ENCODE data around the gene SERPINA3. TPM values are rescaled to one million over a fixed set of nuclear protein-coding genes. Genes with fewer than 3 reads are reported as not detected.

Gene SERPINA3
- total RNA-seq, 1 experiment from 2014 or later: 0.17 TPM

DNA sequence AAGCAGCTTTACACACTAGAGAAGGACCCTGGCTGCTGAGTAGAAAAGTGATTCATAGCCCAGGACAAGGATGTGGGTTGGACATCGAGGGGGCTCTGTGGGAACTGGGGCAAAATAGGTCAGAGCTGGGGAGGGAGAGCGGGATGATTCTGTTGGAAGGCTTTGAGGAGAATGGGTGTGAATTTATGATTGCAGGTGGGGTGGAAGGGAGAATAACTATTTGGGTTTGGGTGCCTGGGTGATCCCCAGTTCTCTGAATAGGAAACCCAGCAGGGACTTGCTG, 13.1 kb downstream of the SERPINA3 start:
- intact Hi-C loops (cut with micrococcal nuclease; ENCODE audit: unreplicated experiment): no loop called here
- H3K27ac ChIP-seq (ENCODE audit: low read depth, low read length, poor library complexity, severe bottlenecking): no peak overlapping the region
- no peak overlapping the region for H3K4me3 ChIP-seq (ENCODE audit: low read depth, low read length, poor library complexity, severe bottlenecking)
- H3K4me1 ChIP-seq (ENCODE audit: insufficient read depth, low read length, poor library complexity, severe bottlenecking): no peaks in the 10 kb centered on the region
- no TSS peak for BruUV-seq (replicated peaks)
- no peaks in the 10 kb centered on the region for H3K27me3 ChIP-seq (replicated peaks; ENCODE audit: insufficient read depth, low read depth, low read length, poor library complexity)
- ChIA-PET CTCF (no interaction called here), POLR2A (ENCODE audit: low non-redundant PET) (no interaction called here)
- DNase-seq (ENCODE audit: low spot score): no peak
- no peak for TF ChIP-seq CTCF (conservative IDR thresholded peaks at IDR 0.05; ENCODE audit: low read depth, low read length)
- no peak for TF ChIP-seq EZH2 (IDR thresholded peaks at IDR 0.05; ENCODE audit: borderline replicate concordance, low read depth, low read length, poor library complexity, severe bottlenecking)
- H3K36me3 ChIP-seq (ENCODE audit: insufficient read depth, low read length, poor library complexity, severe bottlenecking): no peaks in the 10 kb centered on the region
- H3K9me3 ChIP-seq (ENCODE audit: low read depth, low read length, poor library complexity, severe bottlenecking): no peaks in the 10 kb centered on the region

- no peak for DNase-seq (ENCODE audit: low spot score)
- H3K36me3 ChIP-seq (ENCODE audit: insufficient read depth, low read length, poor library complexity, severe bottlenecking): no peaks in the 10 kb centered on the region
- no peak overlapping the region for H3K4me3 ChIP-seq (ENCODE audit: low read depth, low read length, poor library complexity, severe bottlenecking)
- TF ChIP-seq CTCF (conservative IDR thresholded peaks at IDR 0.05; ENCODE audit: low read depth, low read length) (no peak), EZH2 (IDR thresholded peaks at IDR 0.05; ENCODE audit: borderline replicate concordance, low read depth, low read length, poor library complexity, severe bottlenecking) (no peak)
- no peaks in the 10 kb centered on the region for H3K27me3 ChIP-seq (replicated peaks; ENCODE audit: insufficient read depth, low read depth, low read length, poor library complexity)
- H3K27ac ChIP-seq (ENCODE audit: low read depth, low read length, poor library complexity, severe bottlenecking): no peak overlapping the region
- ChIA-PET POLR2A (ENCODE audit: low non-redundant PET) (no interaction called here), CTCF (no interaction called here)
- no TSS peak for BruUV-seq (replicated peaks)
- H3K9me3 ChIP-seq (ENCODE audit: low read depth, low read length, poor library complexity, severe bottlenecking): no peaks in the 10 kb centered on the region
- intact Hi-C loops (cut with micrococcal nuclease; ENCODE audit: unreplicated experiment): no loop called here
- H3K4me1 ChIP-seq (ENCODE audit: insufficient read depth, low read length, poor library complexity, severe bottlenecking): no peaks in the 10 kb centered on the region
Observed at GRCh38 chr14:94628578-94628977, 16.4 kb downstream of the SERPINA3 start.

DNA sequence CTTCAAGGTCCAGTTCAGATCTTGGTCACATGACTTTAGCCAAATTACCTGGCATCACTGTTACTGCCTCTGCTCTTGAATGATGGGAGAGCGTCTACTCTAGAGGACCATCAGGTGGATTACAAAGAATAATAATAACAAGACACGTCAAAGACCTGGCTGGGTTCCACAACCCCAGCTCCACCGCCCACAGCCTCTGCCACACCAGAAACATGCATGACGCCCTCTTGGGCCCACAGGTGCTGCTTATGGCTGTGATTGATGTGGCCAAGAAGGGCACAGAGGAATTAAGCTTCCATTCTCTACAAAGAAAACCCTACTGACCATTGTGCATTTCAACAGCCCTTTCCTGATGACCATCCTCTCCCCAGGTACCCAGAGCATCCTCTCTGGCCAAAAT, 18.2 kb downstream of the SERPINA3 start:
- no TSS peak for BruUV-seq (replicated peaks)
- CTCF ChIA-PET: no interaction called here
- H3K4me3 ChIP-seq (ENCODE audit: low read depth, low read length, poor library complexity, severe bottlenecking): no peak overlapping the region

More for the DNA sequence above, 18.2 kb downstream of the SERPINA3 start:
- Histone ChIP-seq H3K27ac (ENCODE audit: low read depth, low read length, poor library complexity, severe bottlenecking) (no peak overlapping the region), H3K4me1 (ENCODE audit: insufficient read depth, low read length, poor library complexity, severe bottlenecking) (no peaks in the 10 kb centered on the region), H3K27me3 (replicated peaks; ENCODE audit: insufficient read depth, low read depth, low read length, poor library complexity) (no peaks in the 10 kb centered on the region), H3K9me3 (ENCODE audit: low read depth, low read length, poor library complexity, severe bottlenecking) (no peaks in the 10 kb centered on the region), H3K36me3 (ENCODE audit: insufficient read depth, low read length, poor library complexity, severe bottlenecking) (no peaks in the 10 kb centered on the region)
- POLR2A ChIA-PET (ENCODE audit: low non-redundant PET): no interaction called here
- TF ChIP-seq EZH2 (IDR thresholded peaks at IDR 0.05; ENCODE audit: borderline replicate concordance, low read depth, low read length, poor library complexity, severe bottlenecking): no peak
- TF ChIP-seq CTCF (conservative IDR thresholded peaks at IDR 0.05; ENCODE audit: low read depth, low read length): no peak
- DNase-seq (ENCODE audit: low spot score): no peak
- intact Hi-C loops (cut with micrococcal nuclease; ENCODE audit: unreplicated experiment): no loop called here
